ENCODE results near the gene KCNG3.

The KCNG3 gene

GRCh38 chr2:42498497-42498896 lies 4.7 kb upstream of the KCNG3 start:
- Mint-ChIP-seq H3K9me3 (no peaks in the 10 kb centered on the region), H3K4me3 (no peak overlapping the region), H3K27ac (no peak overlapping the region), H3K4me1 (peaks cover 12% of the 10 kb centered on the region), H3K27me3 (peaks cover 10% of the 10 kb centered on the region), H3K36me3 (ENCODE audit: low read depth) (no peaks in the 10 kb centered on the region)
- no peak for ATAC-seq
- no peak for DNase-seq

GRCh38 chr2:42495611-42496010 lies 1.8 kb upstream of the KCNG3 start:
- DNase-seq (no peak), ATAC-seq (no peak)
- no peaks in the 10 kb centered on the region for H3K9me3 Mint-ChIP-seq
- no peaks in the 10 kb centered on the region for H3K36me3 Mint-ChIP-seq (ENCODE audit: low read depth)
- H3K27ac Mint-ChIP-seq, result no peak overlapping the region
- H3K27me3 Mint-ChIP-seq, result peaks cover 20% of the 10 kb centered on the region
- peak overlapping the region; percentile 7 for H3K4me3 Mint-ChIP-seq
- H3K4me1 Mint-ChIP-seq, result peaks cover 16% of the 10 kb centered on the region

- peaks cover 16% of the 10 kb centered on the region for H3K4me1 Mint-ChIP-seq
- no peak overlapping the region for H3K27ac Mint-ChIP-seq
- H3K9me3 Mint-ChIP-seq, result no peaks in the 10 kb centered on the region
- no peak for DNase-seq
- no peak for ATAC-seq
- peaks cover 20% of the 10 kb centered on the region for H3K27me3 Mint-ChIP-seq
- H3K4me3 Mint-ChIP-seq, result peak overlapping the region; percentile 87
- H3K36me3 Mint-ChIP-seq (ENCODE audit: low read depth), result no peaks in the 10 kb centered on the region
Observed at GRCh38 chr2:42495234-42495581, 1.4 kb upstream of the KCNG3 start.

GRCh38 chr2:42494355-42495233 lies 812 bp upstream of the KCNG3 start:
- peak; percentile 50 for ATAC-seq
- H3K27me3 Mint-ChIP-seq, result peaks cover 22% of the 10 kb centered on the region
- peaks cover 16% of the 10 kb centered on the region for H3K4me1 Mint-ChIP-seq
- no peaks in the 10 kb centered on the region for H3K9me3 Mint-ChIP-seq
- H3K4me3 Mint-ChIP-seq, result peak overlapping the region; percentile 87
- H3K36me3 Mint-ChIP-seq (ENCODE audit: low read depth), result no peaks in the 10 kb centered on the region
- H3K27ac Mint-ChIP-seq, result peak overlapping the region; percentile 73
- peak; percentile 80 for DNase-seq

GRCh38 chr2:42492691-42493467 lies 903 bp downstream of the KCNG3 start:
- H3K36me3 Mint-ChIP-seq (ENCODE audit: low read depth), result no peaks in the 10 kb centered on the region
- no peak overlapping the region for H3K27ac Mint-ChIP-seq
- DNase-seq (peak; percentile 33), ATAC-seq (no peak)
- H3K9me3 Mint-ChIP-seq, result no peaks in the 10 kb centered on the region
- peaks cover 16% of the 10 kb centered on the region for H3K4me1 Mint-ChIP-seq
- H3K27me3 Mint-ChIP-seq, result peaks cover 22% of the 10 kb centered on the region
- peak overlapping the region; percentile 61 for H3K4me3 Mint-ChIP-seq

DNA sequence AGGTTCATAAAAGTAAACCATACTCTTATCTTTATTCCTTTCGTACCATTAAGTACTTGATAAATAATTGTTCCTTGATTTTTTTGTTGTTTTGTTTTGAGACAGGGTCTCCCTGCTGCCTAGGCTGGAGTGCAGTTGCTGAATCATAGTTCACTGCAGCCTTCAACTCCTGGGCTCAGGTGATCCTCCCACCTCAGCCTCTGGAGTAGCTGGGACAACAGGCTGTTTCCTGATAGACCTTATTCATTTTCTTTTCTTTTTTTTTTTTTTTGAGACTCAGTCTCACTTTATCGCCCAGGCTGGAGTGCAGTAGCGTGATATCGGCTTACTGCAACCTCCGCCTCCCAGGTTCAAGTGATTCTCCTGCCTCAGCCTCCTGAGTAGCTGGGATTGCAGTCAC lies 5.5 kb downstream of the KCNG3 start:
- DNase-seq (no peak), ATAC-seq (no peak)
- H3K9me3 Mint-ChIP-seq, result no peaks in the 10 kb centered on the region
- no peaks in the 10 kb centered on the region for H3K36me3 Mint-ChIP-seq (ENCODE audit: low read depth)
- peaks cover 4% of the 10 kb centered on the region for H3K4me1 Mint-ChIP-seq
- H3K27me3 Mint-ChIP-seq, result peaks cover 12% of the 10 kb centered on the region
- no peak overlapping the region for H3K27ac Mint-ChIP-seq
- H3K4me3 Mint-ChIP-seq, result no peak overlapping the region

- Mint-ChIP-seq H3K27ac (no peak overlapping the region), H3K9me3 (no peaks in the 10 kb centered on the region), H3K27me3 (peaks cover 2% of the 10 kb centered on the region), H3K4me3 (no peak overlapping the region), H3K4me1 (no peaks in the 10 kb centered on the region), H3K36me3 (ENCODE audit: low read depth) (no peaks in the 10 kb centered on the region)
- DNase-seq (no peak), ATAC-seq (no peak)
Observed at GRCh38 chr2:42486145-42486906, 7.5 kb downstream of the KCNG3 start.

GRCh38 chr2:42480402-42480801 lies 13.4 kb downstream of the KCNG3 start:
- Mint-ChIP-seq H3K27ac (no peak overlapping the region), H3K27me3 (no peaks in the 10 kb centered on the region), H3K9me3 (no peaks in the 10 kb centered on the region), H3K4me3 (no peak overlapping the region), H3K36me3 (ENCODE audit: low read depth) (no peaks in the 10 kb centered on the region), H3K4me1 (no peaks in the 10 kb centered on the region)
- DNase-seq, result no peak
- ATAC-seq, result no peak

GRCh38 chr2:42474765-42475454 lies 18.9 kb downstream of the KCNG3 start:
- Mint-ChIP-seq H3K36me3 (ENCODE audit: low read depth) (no peaks in the 10 kb centered on the region), H3K4me3 (no peak overlapping the region), H3K27ac (no peak overlapping the region), H3K9me3 (no peaks in the 10 kb centered on the region), H3K27me3 (no peaks in the 10 kb centered on the region), H3K4me1 (no peaks in the 10 kb centered on the region)
- no peak for DNase-seq
- ATAC-seq, result no peak

GRCh38 chr2:42470706-42471105 lies 23.1 kb downstream of the KCNG3 start:
- no peak overlapping the region for H3K4me3 Mint-ChIP-seq
- H3K9me3 Mint-ChIP-seq, result no peaks in the 10 kb centered on the region
- no peaks in the 10 kb centered on the region for H3K27me3 Mint-ChIP-seq
- ATAC-seq, result no peak
- H3K4me1 Mint-ChIP-seq, result no peaks in the 10 kb centered on the region
- H3K27ac Mint-ChIP-seq, result no peak overlapping the region
- no peak for DNase-seq
- H3K36me3 Mint-ChIP-seq (ENCODE audit: low read depth), result no peaks in the 10 kb centered on the region

DNA sequence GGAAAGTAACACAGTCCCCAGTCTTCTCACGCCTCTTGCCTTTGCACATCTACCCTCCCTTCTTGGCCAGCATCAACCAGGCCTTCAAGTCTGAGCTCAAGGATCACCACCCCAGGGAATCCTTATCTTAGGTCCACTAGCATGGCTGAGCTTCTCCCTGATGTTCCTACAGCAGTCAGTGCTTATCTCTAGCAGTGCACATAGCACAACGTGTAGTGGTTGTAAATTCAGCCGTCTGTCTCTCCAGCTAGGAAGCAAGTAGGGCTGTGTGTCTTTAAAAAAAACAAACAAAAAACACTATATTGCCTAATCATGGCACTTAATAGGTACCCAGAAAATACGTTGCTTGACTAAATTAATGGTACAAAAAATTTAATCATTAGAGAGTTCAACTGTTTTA lies 29.2 kb downstream of the KCNG3 start:
- no peak for ATAC-seq
- H3K27me3 Mint-ChIP-seq, result no peaks in the 10 kb centered on the region
- H3K9me3 Mint-ChIP-seq, result no peaks in the 10 kb centered on the region
- no peak overlapping the region for H3K27ac Mint-ChIP-seq
- no peak overlapping the region for H3K4me3 Mint-ChIP-seq
- H3K36me3 Mint-ChIP-seq (ENCODE audit: low read depth), result no peaks in the 10 kb centered on the region
- H3K4me1 Mint-ChIP-seq, result no peaks in the 10 kb centered on the region
- DNase-seq, result no peak

- no peaks in the 10 kb centered on the region for H3K27me3 Mint-ChIP-seq
- no peaks in the 10 kb centered on the region for H3K4me1 Mint-ChIP-seq
- DNase-seq (no peak), ATAC-seq (no peak)
- no peaks in the 10 kb centered on the region for H3K36me3 Mint-ChIP-seq (ENCODE audit: low read depth)
- no peaks in the 10 kb centered on the region for H3K9me3 Mint-ChIP-seq
- no peak overlapping the region for H3K27ac Mint-ChIP-seq
- H3K4me3 Mint-ChIP-seq, result no peak overlapping the region
Observed at GRCh38 chr2:42463570-42463969, 30.2 kb downstream of the KCNG3 start.

DNA sequence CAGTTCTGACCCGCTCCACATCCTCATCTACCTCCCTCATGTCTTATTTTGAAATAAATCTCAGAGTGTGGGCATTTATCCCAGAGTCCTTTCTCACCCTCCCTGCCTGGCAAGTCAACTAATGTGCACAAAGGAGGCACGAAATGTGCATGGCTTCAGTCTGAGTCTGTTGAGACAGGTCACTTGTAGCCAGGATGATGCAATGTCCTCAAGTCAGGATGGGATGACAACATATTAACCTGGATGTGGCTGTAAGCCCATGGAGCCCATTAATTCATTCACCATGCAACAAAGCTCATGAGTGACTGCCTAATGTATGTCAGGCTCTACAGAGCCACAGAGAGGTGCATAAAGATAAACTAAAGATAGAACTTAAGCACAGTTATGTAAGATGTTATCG lies 34.5 kb downstream of the KCNG3 start:
- ATAC-seq, result no peak
- Mint-ChIP-seq H3K4me1 (no peaks in the 10 kb centered on the region), H3K36me3 (ENCODE audit: low read depth) (no peaks in the 10 kb centered on the region), H3K27ac (no peak overlapping the region), H3K27me3 (no peaks in the 10 kb centered on the region), H3K4me3 (no peak overlapping the region), H3K9me3 (no peaks in the 10 kb centered on the region)
- DNase-seq, result no peak

- no peak for ATAC-seq
- Mint-ChIP-seq H3K4me3 (no peak overlapping the region), H3K27ac (no peak overlapping the region), H3K4me1 (no peaks in the 10 kb centered on the region), H3K9me3 (no peaks in the 10 kb centered on the region), H3K27me3 (no peaks in the 10 kb centered on the region), H3K36me3 (ENCODE audit: low read depth) (no peaks in the 10 kb centered on the region)
- no peak for DNase-seq
Observed at GRCh38 chr2:42458396-42458795, 35.4 kb downstream of the KCNG3 start.
